CD14-positive monocyte (primary cell): Measurements from ENCODE around the gene TCTN3. TPM values are rescaled to one million over a fixed set of nuclear protein-coding genes. Genes with fewer than 3 reads are reported as not detected.

Experiments
- DNase-seq, 3 donors: peaks; one replicate each; pipeline ENCODE4 v3.0.0-alpha.2; 2011 to 2022
- H2AFZ ChIP-seq: 2 replicates; pipeline ENCODE4 v1.6.0; 2012; ENCODE audit warnings: mild to moderate bottlenecking, low read depth, low read length, inconsistent platforms; ENCODE audit not compliant: insufficient read depth, poor library complexity, severe bottlenecking
- H3K27ac ChIP-seq, 2 donors: 1 replicate in 1 of 2; 2 replicates in 1 of 2; pipeline ENCODE4 v1.5.1; 2012 to 2013; ENCODE audit warnings: low read length in 2 of 2, control low read depth in 1 of 2, inconsistent platforms in 1 of 2, low read depth in 1 of 2, mild to moderate bottlenecking in 1 of 2
- H3K27me3 ChIP-seq, 2 donors: one replicate each; pipeline versions ENCODE4 v1.6.0 to v1.6.1; 2011 to 2013; ENCODE audit warnings: low read length in 2 of 2; ENCODE audit not compliant: control insufficient read depth in 2 of 2, insufficient read depth in 2 of 2
- H3K36me3 ChIP-seq, 2 donors: replicated peaks in 1 of 2; 1 replicate in 1 of 2; 2 replicates in 1 of 2; pipeline versions ENCODE4 v1.5.1 to v1.6.1; 2012 to 2013; ENCODE audit warnings: low read length in 2 of 2, control low read depth in 1 of 2, inconsistent platforms in 1 of 2, mild to moderate bottlenecking in 1 of 2; ENCODE audit not compliant: insufficient read depth in 2 of 2, control insufficient read depth in 1 of 2
- H3K4me1 ChIP-seq, 2 donors: 1 replicate in 1 of 2; 2 replicates in 1 of 2; pipeline versions ENCODE4 v1.5.1 to v1.6.1; 2012 to 2013; ENCODE audit warnings: low read length in 2 of 2, control low read depth in 1 of 2, inconsistent platforms in 1 of 2, mild to moderate bottlenecking in 1 of 2, moderate library complexity in 1 of 2; ENCODE audit not compliant: insufficient read depth in 2 of 2, control insufficient read depth in 1 of 2
- H3K4me2 ChIP-seq: replicated peaks from 2 replicates; pipeline ENCODE3; 2012; ENCODE audit warnings: low read length, moderate library complexity, mild to moderate bottlenecking; ENCODE audit not compliant: poor library complexity, severe bottlenecking; ENCODE audit errors: extremely low read depth
- H3K4me3 ChIP-seq, 3 experiments: fragments of 200-600 bp in 1 of 3; sonication (generic) in 1 of 3; replicated peaks in 1 of 3; 1 replicate in 2 of 3; 2 replicates in 1 of 3; pipeline ENCODE4 v1.5.1; 2011 to 2013; ENCODE audit warnings: low read length in 3 of 3, mild to moderate bottlenecking in 3 of 3, control low read depth in 2 of 3, low read depth in 2 of 3, inconsistent platforms in 1 of 3, moderate library complexity in 1 of 3
- H3K79me2 ChIP-seq: 2 replicates; pipeline ENCODE4 v1.6.0; 2012; ENCODE audit warnings: mild to moderate bottlenecking, control low read depth, inconsistent platforms, low read length, moderate library complexity; ENCODE audit not compliant: insufficient read depth
- H3K9ac ChIP-seq: 2 replicates; pipeline ENCODE4 v1.6.0; 2017; ENCODE audit warnings: low read length, mild to moderate bottlenecking; ENCODE audit not compliant: insufficient read depth, poor library complexity, severe bottlenecking
- H3K9me3 ChIP-seq, 2 donors: replicated peaks in 1 of 2; 1 replicate in 1 of 2; 2 replicates in 1 of 2; pipeline versions ENCODE4 v1.5.1 to v1.6.1; 2012 to 2013; ENCODE audit warnings: low read length in 2 of 2, control low read depth in 1 of 2; ENCODE audit not compliant: control insufficient read depth in 1 of 2, insufficient read depth in 1 of 2
- H4K20me1 ChIP-seq: 2 replicates; pipeline ENCODE4 v1.6.0; 2012; ENCODE audit warnings: mild to moderate bottlenecking, low read length, control low read depth, moderate library complexity; ENCODE audit not compliant: insufficient read depth
- H3K27ac Mint-ChIP-seq, 7 donors: one replicate each; pipeline ENCODE4 v1.8.0; 2020; ENCODE audit warnings: mild to moderate bottlenecking in 7 of 7, mixed read lengths in 7 of 7, moderate library complexity in 6 of 7, inconsistent platforms in 2 of 7
- H3K27me3 Mint-ChIP-seq, 3 donors: one replicate each; pipeline ENCODE4 v1.8.0; 2021 to 2022; ENCODE audit warnings: low read depth in 3 of 3, mild to moderate bottlenecking in 3 of 3, mixed read lengths in 3 of 3, moderate library complexity in 3 of 3, inconsistent platforms in 1 of 3
- H3K36me3 Mint-ChIP-seq, 2 donors: one replicate each; pipeline ENCODE4 v1.8.0; 2020; ENCODE audit warnings: mixed read lengths in 2 of 2, inconsistent platforms in 1 of 2, mild to moderate bottlenecking in 1 of 2
- H3K4me1 Mint-ChIP-seq: one replicate; pipeline ENCODE4 v1.8.0; 2020; ENCODE audit warnings: mild to moderate bottlenecking, mixed read lengths
- H3K4me3 Mint-ChIP-seq, 2 donors: one replicate each; pipeline ENCODE4 v1.8.0; 2020; ENCODE audit warnings: mild to moderate bottlenecking in 2 of 2, mixed read lengths in 2 of 2, moderate library complexity in 1 of 2
- H3K9me3 Mint-ChIP-seq, 7 donors: one replicate each; pipeline ENCODE4 v1.8.0; 2020 to 2022; ENCODE audit warnings: mixed read lengths in 7 of 7, mild to moderate bottlenecking in 6 of 7, moderate library complexity in 6 of 7, inconsistent platforms in 2 of 7
- whole genome bisulfite sequencing: methylation state at CpG from one replicate; pipeline ENCODE4 v1.1.5; 2013; ENCODE audit warnings: missing lambda C conversion rate; ENCODE audit not compliant: insufficient coverage; 5-methylcytosine and 5-hydroxymethylcytosine counted together
- intact Hi-C, 2 donors: fragments of 100-400 bp; cut with micrococcal nuclease; formaldehyde crosslinking; loops; one replicate each; pipeline versions ENCODE4 v1.15.0 to v1.15.1; 2023
- polyA plus RNA-seq, 3 donors: library from polyadenylated mRNA; depleted of rRNA in 1 of 3; unstranded in 2 of 3; stranded (reverse) in 1 of 3; fragments of 300-500 nt in 2 of 3; fragments of >200 nt in 1 of 3; fragmentation: Illumina TruSeq in 2 of 3; gene quantifications; 1 replicate in 2 of 3; 2 replicates in 1 of 3; pipeline ENCODE4 v1.2.3, GENCODE V29; 2012 to 2021
- TF ChIP-seq, protein P1 (sequence below): fragments of 200-600 bp; IDR thresholded peaks from one replicate; pipeline ENCODE4 v1.8.0; 2022; ENCODE audit warnings: antibody characterized with exemption, mild to moderate bottlenecking

Gene TCTN3
- polyA plus RNA-seq, 3 donors, result 8.5 to 23.1 (median 14.4) TPM

DNA sequence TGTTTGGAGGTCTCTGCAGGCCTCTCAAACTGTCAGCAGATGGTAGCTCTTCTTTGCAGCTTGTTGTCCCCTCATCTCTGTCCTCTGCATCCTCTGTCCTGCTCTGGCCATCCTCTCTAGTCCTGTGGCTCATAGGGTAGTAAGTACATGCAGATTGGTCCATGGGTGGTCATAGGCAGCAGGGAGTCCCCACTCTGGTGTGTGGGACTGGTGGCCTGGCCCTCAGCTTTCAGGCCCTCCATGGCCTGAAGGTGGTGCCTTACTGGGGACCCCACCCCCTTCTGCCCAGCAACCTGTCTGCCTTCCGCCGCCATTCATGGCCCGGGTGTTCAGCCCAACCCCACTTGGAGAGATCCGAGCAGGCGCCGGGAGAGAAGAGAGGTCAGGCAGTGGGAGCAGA is 12.8 kb upstream of the TCTN3 start:
- H3K4me3 Mint-ChIP-seq, result no peak overlapping the region
- intact Hi-C loops, result no loop called here
- no peak overlapping the region for H3K27ac ChIP-seq

DNA sequence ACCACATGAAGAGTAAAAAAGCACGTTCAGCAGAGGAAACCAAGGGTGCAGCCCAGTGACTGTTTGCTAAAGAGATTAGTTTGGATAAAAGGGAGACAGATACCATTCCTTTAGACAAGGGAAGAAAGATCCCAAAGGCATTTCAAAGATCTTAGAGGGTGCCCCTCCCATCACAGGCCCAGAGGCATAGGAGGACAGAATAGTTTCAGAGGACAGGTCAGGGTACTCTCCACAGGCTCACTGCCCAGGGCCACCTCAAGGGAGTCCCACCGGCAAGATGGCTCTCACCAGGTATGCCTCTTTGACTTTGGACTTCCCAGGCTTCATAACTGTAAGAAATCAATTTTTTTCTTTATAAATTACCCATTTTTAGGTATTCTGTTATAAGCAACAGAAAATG is 4.7 kb upstream of the TCTN3 start:
- Histone ChIP-seq H3K4me2 (peak overlapping the region; percentile 62), H3K27ac (peak overlapping the region; percentile 70 to 90), H3K79me2 (peaks cover 3% of the 10 kb centered on the region), H3K9ac (peak overlapping the region; percentile 23), H3K4me1 (peaks cover 35 to 39% of the 10 kb centered on the region in 2 donors), H3K36me3 (no peaks in the 10 kb centered on the region), H3K4me3 (peak overlapping the region in 1 of 3 experiments; percentile 25), H3K9me3 (no peaks in the 10 kb centered on the region), H2AFZ (peak overlapping the region; percentile 1), H4K20me1 (no peaks in the 10 kb centered on the region), H3K27me3 (no peaks in the 10 kb centered on the region)
- H3K27me3 Mint-ChIP-seq, result no peaks in the 10 kb centered on the region
- peak overlapping the region; percentile 85 to 97 (median 94) for H3K27ac Mint-ChIP-seq
- TF ChIP-seq, protein P1, sequence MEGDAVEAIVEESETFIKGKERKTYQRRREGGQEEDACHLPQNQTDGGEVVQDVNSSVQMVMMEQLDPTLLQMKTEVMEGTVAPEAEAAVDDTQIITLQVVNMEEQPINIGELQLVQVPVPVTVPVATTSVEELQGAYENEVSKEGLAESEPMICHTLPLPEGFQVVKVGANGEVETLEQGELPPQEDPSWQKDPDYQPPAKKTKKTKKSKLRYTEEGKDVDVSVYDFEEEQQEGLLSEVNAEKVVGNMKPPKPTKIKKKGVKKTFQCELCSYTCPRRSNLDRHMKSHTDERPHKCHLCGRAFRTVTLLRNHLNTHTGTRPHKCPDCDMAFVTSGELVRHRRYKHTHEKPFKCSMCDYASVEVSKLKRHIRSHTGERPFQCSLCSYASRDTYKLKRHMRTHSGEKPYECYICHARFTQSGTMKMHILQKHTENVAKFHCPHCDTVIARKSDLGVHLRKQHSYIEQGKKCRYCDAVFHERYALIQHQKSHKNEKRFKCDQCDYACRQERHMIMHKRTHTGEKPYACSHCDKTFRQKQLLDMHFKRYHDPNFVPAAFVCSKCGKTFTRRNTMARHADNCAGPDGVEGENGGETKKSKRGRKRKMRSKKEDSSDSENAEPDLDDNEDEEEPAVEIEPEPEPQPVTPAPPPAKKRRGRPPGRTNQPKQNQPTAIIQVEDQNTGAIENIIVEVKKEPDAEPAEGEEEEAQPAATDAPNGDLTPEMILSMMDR, result no peak
- no peak for DNase-seq
- intact Hi-C loops, result loop anchor here (5.0 to 10.0 kb wide), 2 partner anchors 59 to 346 kb away; partner anchors contain the start of genes ENTPD1 (in 2 of the 2) and CCNJ (in 1 of the 2)
- no CpG with 5 or more reads among the region's 2 CpGs for WGBS
- H3K4me3 Mint-ChIP-seq, result peak overlapping the region in 1 of 2 donors; percentile 33
- peaks cover 38% of the 10 kb centered on the region for H3K4me1 Mint-ChIP-seq
- peaks cover 3 to 4% of the 10 kb centered on the region in 2 donors for H3K36me3 Mint-ChIP-seq
- H3K9me3 Mint-ChIP-seq, result peaks cover 0 to 3% (median 1%) of the 10 kb centered on the region in 7 donors

More for the DNA sequence above, 12.8 kb upstream of the TCTN3 start:
- H2AFZ ChIP-seq, result no peak overlapping the region
- H3K36me3 ChIP-seq, result no peaks in the 10 kb centered on the region
- H3K79me2 ChIP-seq, result no peaks in the 10 kb centered on the region
- H3K9me3 ChIP-seq, result peaks cover 0 to 7% of the 10 kb centered on the region in 2 donors
- no peaks in the 10 kb centered on the region for H4K20me1 ChIP-seq
- TF ChIP-seq, protein P1, result no peak
- Mint-ChIP-seq H3K4me1 (peaks cover 9% of the 10 kb centered on the region), H3K36me3 (peaks cover 11 to 16% of the 10 kb centered on the region in 2 donors), H3K27me3 (peaks cover 0 to 1% (median 0%) of the 10 kb centered on the region in 3 donors), H3K27ac (no peak overlapping the region), H3K9me3 (peaks cover 1 to 20% (median 6%) of the 10 kb centered on the region in 7 donors)
- H3K4me2 ChIP-seq, result no peak overlapping the region
- DNase-seq, result no peak
- H3K4me1 ChIP-seq, result no peaks in the 10 kb centered on the region
- WGBS, result 33% methylated on average over 3 of the region's 6 CpGs
- H3K4me3 ChIP-seq, result no peak overlapping the region
- no peak overlapping the region for H3K9ac ChIP-seq
- H3K27me3 ChIP-seq, result no peaks in the 10 kb centered on the region
